Tibial nerve (tissue), 4 donors: ENCODE results near the gene TSPAN7. TPM values are rescaled to one million over a fixed set of nuclear protein-coding genes. Genes with fewer than 3 reads are reported as not detected.
A peak's percentile ranks its signal among the peaks of the same experiment; 100 is the strongest.

Source experiments
- DNase-seq, 2 donors: peaks; one replicate each; pipeline ENCODE4 v3.0.0-alpha.2; 2019; ENCODE audit warnings: low spot score in 2 of 2
- H3K27ac ChIP-seq, 4 donors: fragments of 200-600 bp; sonication (generic) in 3 of 4; one replicate each; pipeline ENCODE4 v1.5.1; 2017 to 2019; ENCODE audit warnings: mild to moderate bottlenecking in 1 of 4
- H3K27me3 ChIP-seq, 2 donors: fragments of 200-600 bp; sonication (generic) in 1 of 2; one replicate each; pipeline versions ENCODE4 v1.5.1 to v1.6.0; 2017 to 2019
- H3K36me3 ChIP-seq, 3 donors: fragments of 200-600 bp; sonication (generic); one replicate each; pipeline ENCODE4 v1.5.1; 2018 to 2019
- H3K4me1 ChIP-seq, 4 donors: fragments of 200-600 bp; sonication (generic) in 3 of 4; one replicate each; pipeline ENCODE4 v1.5.1; 2017 to 2019
- H3K4me3 ChIP-seq, 4 donors: fragments of 200-600 bp; sonication (generic) in 3 of 4; one replicate each; pipeline ENCODE4 v1.5.1; 2017 to 2019; ENCODE audit warnings: mild to moderate bottlenecking in 1 of 4, moderate library complexity in 1 of 4
- H3K9me3 ChIP-seq, 4 donors: fragments of 200-600 bp; sonication (generic) in 3 of 4; one replicate each; pipeline ENCODE4 v1.5.1; 2017 to 2019
- EP300 ChIP-seq, 2 donors: sonication (generic); formaldehyde crosslinking; IDR thresholded peaks; one replicate each; pipeline ENCODE4 v1.6.1; 2017; ENCODE audit warnings: antibody characterized with exemption in 2 of 2, mild to moderate bottlenecking in 1 of 2
- POLR2A ChIP-seq, 2 donors: fragments of 450-650 bp; IDR thresholded peaks; one replicate each; pipeline ENCODE4 v1.6.1; 2017; ENCODE audit warnings: antibody characterized with exemption in 2 of 2, mild to moderate bottlenecking in 2 of 2, moderate library complexity in 2 of 2
- WGBS, 2 donors: methylation state at CpG; one replicate each; pipeline ENCODE4 v1.1.5; 2018; 5-methylcytosine and 5-hydroxymethylcytosine counted together
- total RNA-seq, 4 donors: library from RNA; depleted of rRNA; stranded (reverse); fragments of >200 nt; gene quantifications; one replicate each; pipeline ENCODE4 v1.1.0, GENCODE V29; 2016
- TF ChIP-seq, protein P1 (sequence below), 5 experiments: fragments of 200-600 bp in 3 of 5; fragments of 450-650 bp in 2 of 5; sonication (generic) in 3 of 5; IDR thresholded peaks; one replicate each; pipeline ENCODE4 v1.5.1; 2016 to 2019; ENCODE audit warnings: antibody characterized with exemption in 5 of 5, mild to moderate bottlenecking in 3 of 5, moderate library complexity in 2 of 5

The TSPAN7 gene, protein sequence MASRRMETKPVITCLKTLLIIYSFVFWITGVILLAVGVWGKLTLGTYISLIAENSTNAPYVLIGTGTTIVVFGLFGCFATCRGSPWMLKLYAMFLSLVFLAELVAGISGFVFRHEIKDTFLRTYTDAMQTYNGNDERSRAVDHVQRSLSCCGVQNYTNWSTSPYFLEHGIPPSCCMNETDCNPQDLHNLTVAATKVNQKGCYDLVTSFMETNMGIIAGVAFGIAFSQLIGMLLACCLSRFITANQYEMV
- total RNA-seq: 10 to 100 TPM; 28.5 to 68.2 (median 40.5) TPM

DNA sequence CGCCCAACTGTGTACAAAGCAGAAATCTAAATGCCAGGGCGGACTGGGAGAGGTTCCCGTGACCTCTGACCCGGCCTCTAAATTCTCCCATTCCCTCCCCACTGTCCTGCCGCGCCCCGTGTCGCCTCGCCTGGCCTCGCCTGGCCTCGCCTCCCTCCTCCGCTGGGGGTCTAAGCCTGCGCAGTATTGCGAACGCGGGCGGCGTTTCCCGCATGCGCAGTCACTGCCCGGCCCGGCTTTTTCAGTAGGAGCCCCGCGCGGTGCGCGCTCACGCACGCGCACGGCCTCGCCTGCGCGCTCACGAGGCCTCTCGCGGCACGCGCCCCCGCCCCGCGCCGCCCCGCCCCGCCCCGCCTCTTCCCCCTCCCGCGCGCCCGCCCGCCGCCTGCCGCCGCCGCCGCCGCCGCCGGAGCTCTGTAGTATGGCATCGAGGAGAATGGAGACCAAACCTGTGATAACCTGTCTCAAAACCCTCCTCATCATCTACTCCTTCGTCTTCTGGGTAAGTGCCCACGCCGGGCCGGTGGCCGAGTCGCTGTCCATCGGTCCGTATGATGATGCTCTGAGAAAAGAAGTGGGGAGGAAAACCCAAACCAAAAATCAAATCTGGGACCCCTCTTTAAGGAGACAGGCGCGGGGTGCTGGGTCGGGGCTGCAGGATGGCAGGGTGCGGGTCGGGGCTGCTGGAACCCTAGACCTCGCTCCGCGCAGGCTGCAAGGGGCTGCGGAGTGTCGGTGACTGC is at the start of gene TSPAN7:
Gene TSPAN7, plus strand, starts transcription at position 417 of the 743 bp plus-strand sequence. Its CDS starts 5 bp downstream, at position 422.
- H3K27me3 ChIP-seq: peaks cover 0 to 4% of the 10 kb centered on the region in 2 donors
- H3K4me1 ChIP-seq: peaks cover 0 to 3% (median 0%) of the 10 kb centered on the region in 4 donors
- H3K27ac ChIP-seq: peak within 1 kb of the TSS in 2 of 4 donors; percentile 64 to 78
- WGBS, 2 donors: 1 to 46% methylated on average over 10 to 64 of the region's 78 CpGs
- DNase-seq: peak; percentile 46 to 53
- H3K9me3 ChIP-seq: no peaks in the 10 kb centered on the region
- H3K36me3 ChIP-seq: no peaks in the 10 kb centered on the region
- H3K4me3 ChIP-seq: peak within 1 kb of the TSS; percentile 32 to 63 (median 42)
- TF ChIP-seq EP300 (IDR thresholded peaks at IDR 0.05): peak in 1 of 2 donors; percentile 20
- TF ChIP-seq, protein P1, sequence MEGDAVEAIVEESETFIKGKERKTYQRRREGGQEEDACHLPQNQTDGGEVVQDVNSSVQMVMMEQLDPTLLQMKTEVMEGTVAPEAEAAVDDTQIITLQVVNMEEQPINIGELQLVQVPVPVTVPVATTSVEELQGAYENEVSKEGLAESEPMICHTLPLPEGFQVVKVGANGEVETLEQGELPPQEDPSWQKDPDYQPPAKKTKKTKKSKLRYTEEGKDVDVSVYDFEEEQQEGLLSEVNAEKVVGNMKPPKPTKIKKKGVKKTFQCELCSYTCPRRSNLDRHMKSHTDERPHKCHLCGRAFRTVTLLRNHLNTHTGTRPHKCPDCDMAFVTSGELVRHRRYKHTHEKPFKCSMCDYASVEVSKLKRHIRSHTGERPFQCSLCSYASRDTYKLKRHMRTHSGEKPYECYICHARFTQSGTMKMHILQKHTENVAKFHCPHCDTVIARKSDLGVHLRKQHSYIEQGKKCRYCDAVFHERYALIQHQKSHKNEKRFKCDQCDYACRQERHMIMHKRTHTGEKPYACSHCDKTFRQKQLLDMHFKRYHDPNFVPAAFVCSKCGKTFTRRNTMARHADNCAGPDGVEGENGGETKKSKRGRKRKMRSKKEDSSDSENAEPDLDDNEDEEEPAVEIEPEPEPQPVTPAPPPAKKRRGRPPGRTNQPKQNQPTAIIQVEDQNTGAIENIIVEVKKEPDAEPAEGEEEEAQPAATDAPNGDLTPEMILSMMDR (IDR thresholded peaks at IDR 0.05): no peak

DNA sequence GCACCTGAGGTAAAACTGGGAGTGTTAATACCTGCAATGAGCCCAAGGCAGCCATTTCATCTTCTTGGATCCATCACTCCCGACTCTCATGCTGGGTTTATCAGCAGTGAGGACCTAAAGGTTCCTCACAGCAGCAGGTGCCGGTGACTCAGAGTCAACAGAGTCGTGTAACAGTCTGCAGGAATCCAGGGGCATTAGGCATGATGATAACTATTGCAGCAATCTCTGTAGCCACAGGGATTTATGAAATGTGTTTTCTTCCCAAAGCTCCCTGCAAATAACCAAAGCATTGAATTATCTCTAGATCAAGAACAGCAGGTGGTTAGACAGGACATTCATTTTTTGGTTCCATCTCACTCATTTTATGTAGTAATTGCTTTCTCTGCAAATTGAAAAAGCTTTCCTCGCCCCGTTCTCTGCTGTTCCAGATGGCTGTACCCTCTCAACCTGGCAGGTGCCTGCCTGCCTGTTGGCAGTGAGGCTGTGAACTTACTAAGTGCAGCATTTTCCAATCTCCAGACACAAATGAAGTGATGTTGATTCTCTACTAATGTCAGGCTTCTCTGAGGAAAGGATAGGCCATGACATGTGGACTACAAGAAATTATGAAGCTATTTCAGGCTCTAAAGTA is 48.1 kb upstream of the TSPAN7 start:
- WGBS, 2 donors: 69 to 96% methylated on average over 5 of the region's 5 CpGs
- no peak overlapping the region for H3K27ac ChIP-seq
- H3K4me1 ChIP-seq: no peaks in the 10 kb centered on the region
- H3K27me3 ChIP-seq: no peaks in the 10 kb centered on the region
- no peak for DNase-seq
- H3K4me3 ChIP-seq: no peak overlapping the region
- TF ChIP-seq POLR2A (IDR thresholded peaks at IDR 0.05): no peak
- H3K9me3 ChIP-seq: no peaks in the 10 kb centered on the region
- no peaks in the 10 kb centered on the region for H3K36me3 ChIP-seq

DNA sequence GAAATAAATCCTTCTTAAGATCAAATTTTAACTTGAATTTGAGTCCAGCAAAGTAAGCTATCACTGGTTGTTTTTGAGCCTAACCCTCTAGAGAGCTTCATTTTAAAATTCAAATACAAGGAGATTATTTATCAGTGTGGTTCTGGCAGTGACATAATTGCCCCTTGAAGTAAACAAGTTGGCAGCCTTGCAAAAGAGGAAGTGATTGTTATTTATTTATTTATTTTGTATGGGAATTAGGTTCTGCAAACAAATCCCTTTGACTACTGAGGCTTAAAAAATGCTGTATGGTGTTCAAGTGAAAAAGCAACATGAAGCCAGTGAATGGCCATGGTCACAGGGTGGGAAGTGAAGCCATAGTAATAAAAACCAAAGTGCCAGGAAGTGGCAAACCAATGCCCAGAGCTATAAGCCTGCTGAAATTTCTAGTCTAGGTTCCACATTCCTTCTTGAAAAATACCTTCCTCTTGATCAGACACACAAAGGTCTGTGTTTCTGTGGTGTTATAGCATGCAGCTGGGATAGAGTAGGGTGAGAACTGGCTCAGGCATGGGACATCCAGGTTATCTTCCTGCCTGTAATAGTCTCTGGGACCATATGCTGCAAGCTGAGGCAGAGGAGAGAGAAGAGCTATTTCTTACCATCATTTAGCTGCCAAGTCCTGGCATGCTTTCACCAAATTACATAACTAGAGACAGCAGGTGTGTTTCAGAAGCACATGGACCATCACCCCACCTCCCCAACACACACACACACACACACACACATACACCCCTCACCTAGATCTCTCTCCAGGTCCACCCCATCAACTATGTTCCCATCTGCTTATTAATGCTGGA is 47.1 kb upstream of the TSPAN7 start:
- H3K9me3 ChIP-seq: no peaks in the 10 kb centered on the region
- no peaks in the 10 kb centered on the region for H3K36me3 ChIP-seq
- no peak for TF ChIP-seq EP300 (IDR thresholded peaks at IDR 0.05)
- TF ChIP-seq POLR2A (IDR thresholded peaks at IDR 0.05): no peak
- TF ChIP-seq, protein P1 (IDR thresholded peaks at IDR 0.05): no peak
- no peaks in the 10 kb centered on the region for H3K27me3 ChIP-seq
- H3K4me3 ChIP-seq: no peak overlapping the region
- H3K4me1 ChIP-seq: no peaks in the 10 kb centered on the region
- no peak overlapping the region for H3K27ac ChIP-seq
- no peak for DNase-seq

DNA sequence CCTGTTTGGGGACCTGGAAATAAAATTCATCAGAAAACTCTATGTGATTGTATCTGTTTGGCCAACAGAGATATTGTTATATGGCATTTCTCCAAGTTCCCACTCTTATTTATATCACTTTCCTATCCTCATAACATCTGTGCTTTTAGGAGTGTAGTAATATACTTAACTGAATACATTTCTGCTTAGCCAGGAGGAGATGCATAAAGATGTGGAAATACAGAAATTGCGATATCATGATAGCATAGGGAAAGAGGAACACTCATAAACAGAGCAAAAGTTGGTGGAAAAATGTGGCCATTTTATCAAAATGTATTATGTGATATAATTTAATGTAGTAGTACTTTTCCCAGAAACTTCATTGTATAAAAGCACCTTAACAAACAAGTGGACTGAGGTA is 46.1 kb upstream of the TSPAN7 start:
- DNase-seq: no peak
- Histone ChIP-seq H3K36me3 (no peaks in the 10 kb centered on the region), H3K27ac (no peak overlapping the region), H3K27me3 (no peaks in the 10 kb centered on the region), H3K4me3 (no peak overlapping the region), H3K9me3 (no peaks in the 10 kb centered on the region), H3K4me1 (no peaks in the 10 kb centered on the region)
- TF ChIP-seq POLR2A (IDR thresholded peaks at IDR 0.05): no peak
- no peak for TF ChIP-seq EP300 (IDR thresholded peaks at IDR 0.05)
- TF ChIP-seq, protein P1 (IDR thresholded peaks at IDR 0.05): no peak
- 74 to 89% methylated on average over 1 of the region's 1 CpG for WGBS, 2 donors

DNA sequence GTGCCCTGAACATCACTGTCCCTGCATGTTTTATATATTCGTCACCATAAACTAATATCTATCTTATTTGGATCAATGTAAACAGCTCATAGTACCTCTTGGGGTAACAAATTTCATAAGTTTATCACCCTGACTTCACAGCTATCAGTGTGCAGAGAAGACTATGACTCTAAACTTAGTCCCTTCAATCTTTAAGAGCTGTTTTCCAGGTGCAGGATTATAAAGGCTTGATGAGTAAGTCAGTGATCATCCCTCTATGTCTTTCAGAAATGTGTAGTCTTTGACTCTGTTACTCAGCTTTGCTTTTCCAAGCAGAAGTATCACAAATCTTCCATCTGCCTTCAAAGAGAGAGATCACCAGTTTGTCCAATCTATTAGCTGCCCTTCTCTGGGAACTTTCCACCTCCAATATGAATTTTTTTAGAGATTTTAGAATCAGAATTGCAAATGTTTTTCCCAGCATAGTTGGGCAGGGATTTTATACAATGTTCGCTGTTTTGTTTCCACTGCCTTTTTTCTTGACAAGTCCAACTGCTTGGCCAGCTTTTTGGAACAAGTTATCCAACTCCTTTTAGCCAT is 45.1 kb upstream of the TSPAN7 start:
- Histone ChIP-seq H3K27me3 (no peaks in the 10 kb centered on the region), H3K9me3 (no peaks in the 10 kb centered on the region), H3K4me1 (no peaks in the 10 kb centered on the region), H3K27ac (no peak overlapping the region), H3K4me3 (no peak overlapping the region), H3K36me3 (no peaks in the 10 kb centered on the region)
- WGBS, 2 donors: 74 to 88% methylated on average over 2 of the region's 2 CpGs
- no peak for DNase-seq
- no peak for TF ChIP-seq EP300 (IDR thresholded peaks at IDR 0.05)
- no peak for TF ChIP-seq POLR2A (IDR thresholded peaks at IDR 0.05)
- TF ChIP-seq, protein P1 (IDR thresholded peaks at IDR 0.05): no peak
